Measurements from ENCODE around the gene UAP1.
A peak's percentile ranks its signal among the peaks of the same experiment; 100 is the strongest.

Gene UAP1

GRCh38 chr1:162578936-162579335, 17.4 kb downstream of the UAP1 start:
- H3K27ac ChIP-seq: no peak overlapping the region
- no peak for TF ChIP-seq ZFX (IDR thresholded peaks at IDR 0.05)
- TF ChIP-seq, protein P1, sequence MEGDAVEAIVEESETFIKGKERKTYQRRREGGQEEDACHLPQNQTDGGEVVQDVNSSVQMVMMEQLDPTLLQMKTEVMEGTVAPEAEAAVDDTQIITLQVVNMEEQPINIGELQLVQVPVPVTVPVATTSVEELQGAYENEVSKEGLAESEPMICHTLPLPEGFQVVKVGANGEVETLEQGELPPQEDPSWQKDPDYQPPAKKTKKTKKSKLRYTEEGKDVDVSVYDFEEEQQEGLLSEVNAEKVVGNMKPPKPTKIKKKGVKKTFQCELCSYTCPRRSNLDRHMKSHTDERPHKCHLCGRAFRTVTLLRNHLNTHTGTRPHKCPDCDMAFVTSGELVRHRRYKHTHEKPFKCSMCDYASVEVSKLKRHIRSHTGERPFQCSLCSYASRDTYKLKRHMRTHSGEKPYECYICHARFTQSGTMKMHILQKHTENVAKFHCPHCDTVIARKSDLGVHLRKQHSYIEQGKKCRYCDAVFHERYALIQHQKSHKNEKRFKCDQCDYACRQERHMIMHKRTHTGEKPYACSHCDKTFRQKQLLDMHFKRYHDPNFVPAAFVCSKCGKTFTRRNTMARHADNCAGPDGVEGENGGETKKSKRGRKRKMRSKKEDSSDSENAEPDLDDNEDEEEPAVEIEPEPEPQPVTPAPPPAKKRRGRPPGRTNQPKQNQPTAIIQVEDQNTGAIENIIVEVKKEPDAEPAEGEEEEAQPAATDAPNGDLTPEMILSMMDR (conservative IDR thresholded peaks at IDR 0.05): peak; percentile 5; the same call in 1 of the 2 replicates

DNA sequence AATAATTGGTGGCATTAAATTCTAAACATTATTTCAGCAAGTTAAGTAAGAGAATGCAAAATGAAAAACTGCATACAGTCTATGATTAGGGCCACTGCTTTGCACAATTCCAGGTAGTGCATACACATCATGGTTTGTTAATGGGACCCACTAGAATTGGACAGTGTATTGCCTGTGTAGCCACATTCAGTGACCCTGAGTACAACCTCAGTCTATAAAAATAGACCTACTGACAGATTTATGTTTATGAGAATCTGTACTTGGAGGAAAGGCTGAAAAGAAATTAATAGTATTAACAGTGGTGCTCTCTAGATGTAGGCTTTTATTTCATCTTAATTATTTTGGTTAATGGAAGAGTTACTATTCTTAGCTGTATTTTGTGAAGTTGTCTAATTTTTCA, 18.8 kb downstream of the UAP1 start:
- TF ChIP-seq ZFX (IDR thresholded peaks at IDR 0.05): no peak
- TF ChIP-seq, protein P1 (conservative IDR thresholded peaks at IDR 0.05): no peak

DNA sequence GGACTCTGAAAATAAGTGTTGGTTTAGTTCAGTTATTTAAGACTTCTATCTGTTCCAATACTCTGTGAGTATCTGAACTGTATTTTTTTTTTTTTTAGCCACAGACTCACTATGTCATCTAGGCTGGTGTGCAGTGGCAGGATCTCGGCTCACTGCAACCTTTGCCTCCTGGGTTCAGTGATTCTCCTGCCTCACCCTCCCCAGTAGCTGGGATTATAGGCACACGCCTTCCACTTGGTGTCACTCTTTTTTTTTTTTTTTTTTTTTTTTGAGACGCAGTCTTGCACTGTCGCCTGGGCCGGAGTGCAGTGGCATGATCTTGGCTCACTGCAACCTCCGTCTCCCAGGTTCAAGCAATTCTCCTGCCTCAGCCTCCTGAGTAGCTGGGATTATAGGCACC, 21.4 kb downstream of the UAP1 start:
- peak overlapping the region; percentile 9; the same call in 1 of the 2 replicates for H3K27ac ChIP-seq

More for the DNA sequence above, 18.8 kb downstream of the UAP1 start:
- peak overlapping the region; percentile 62; the same call in 1 of the 2 replicates for H3K27ac ChIP-seq

DNA sequence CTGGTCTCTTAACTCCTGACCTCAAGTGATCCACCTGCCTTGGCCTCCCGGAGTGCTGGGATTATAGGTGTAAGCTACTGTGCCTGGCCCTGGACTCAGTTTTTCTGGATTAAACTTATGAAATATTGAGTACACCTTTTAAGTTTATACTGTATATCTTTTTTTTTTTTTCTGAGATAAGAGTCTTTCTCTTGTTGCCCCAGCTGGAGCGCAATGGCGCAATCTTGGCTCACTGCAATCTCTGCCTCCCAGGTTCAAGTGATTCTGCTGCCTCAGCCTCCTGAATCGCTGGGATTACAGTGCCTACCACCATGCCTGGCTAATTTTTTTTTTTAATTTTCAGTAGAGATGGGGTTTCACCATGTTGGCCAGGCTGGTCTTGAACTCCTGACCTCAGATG, 23.6 kb downstream of the UAP1 start:
- H3K27ac ChIP-seq: peak overlapping the region; percentile 28

DNA sequence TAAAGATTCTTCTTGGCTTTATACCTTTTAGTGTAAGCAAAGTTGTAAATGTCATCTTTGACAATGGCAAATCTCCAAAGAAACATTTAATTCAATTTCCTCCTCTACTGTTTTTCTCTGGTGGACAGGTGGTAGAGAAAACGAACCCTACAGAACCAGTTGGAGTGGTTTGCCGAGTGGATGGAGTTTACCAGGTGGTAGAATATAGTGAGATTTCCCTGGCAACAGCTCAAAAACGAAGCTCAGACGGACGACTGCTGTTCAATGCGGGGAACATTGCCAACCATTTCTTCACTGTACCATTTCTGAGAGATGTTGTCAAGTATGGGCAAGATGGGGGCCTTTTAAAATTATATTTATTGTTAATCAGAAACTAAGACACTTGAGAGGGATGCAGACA, 25.8 kb downstream of the UAP1 start:
- no peak for TF ChIP-seq ZFX (IDR thresholded peaks at IDR 0.05)
- TF ChIP-seq, protein P1 (conservative IDR thresholded peaks at IDR 0.05): no peak
- no peak overlapping the region; the same call in 1 of the 2 replicates for H3K27ac ChIP-seq

DNA sequence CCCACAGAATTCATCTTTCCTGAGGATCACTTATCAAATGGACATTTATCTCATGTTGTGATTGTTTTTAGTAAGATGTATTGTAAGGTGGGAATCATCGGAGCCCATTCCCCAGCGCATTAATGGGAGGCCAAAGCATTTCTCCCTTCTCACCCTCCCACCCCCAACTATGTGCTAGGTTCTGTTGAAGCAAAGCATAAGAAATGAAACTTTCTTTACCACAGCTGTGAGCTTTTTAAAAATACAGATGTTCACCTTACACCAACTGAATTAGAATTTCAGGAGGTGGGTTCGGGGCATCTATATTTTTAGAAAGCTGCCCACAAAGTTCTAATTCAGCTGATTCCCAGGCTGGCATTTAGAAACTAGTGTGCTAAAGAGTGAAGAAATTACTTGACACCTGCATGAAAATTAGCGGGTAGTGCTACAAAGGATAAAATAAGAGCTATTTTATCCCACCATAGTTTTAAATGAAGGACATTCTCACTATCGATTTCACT, 26.3 kb downstream of the UAP1 start:
- no peak overlapping the region; the same call in 1 of the 2 replicates for H3K27ac ChIP-seq
- TF ChIP-seq, protein P1 (conservative IDR thresholded peaks at IDR 0.05): no peak
- TF ChIP-seq ZFX (IDR thresholded peaks at IDR 0.05): no peak

DNA sequence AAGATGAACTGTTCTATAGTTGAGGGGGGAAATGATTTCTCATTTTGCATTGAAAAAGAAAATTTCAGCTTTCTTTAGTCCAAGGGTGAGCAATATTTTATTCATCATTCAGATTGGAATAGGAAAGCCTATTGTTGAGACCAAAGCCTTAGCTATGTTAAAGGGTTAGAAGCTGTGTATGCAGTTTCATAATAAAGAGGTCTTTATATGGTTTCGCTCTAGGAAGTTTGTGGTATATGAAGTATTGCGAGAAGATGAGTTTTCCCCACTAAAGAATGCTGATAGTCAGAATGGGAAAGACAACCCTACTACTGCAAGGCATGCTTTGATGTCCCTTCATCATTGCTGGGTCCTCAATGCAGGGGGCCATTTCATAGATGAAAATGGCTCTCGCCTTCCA, 28.6 kb downstream of the UAP1 start:
- TF ChIP-seq, protein P1 (conservative IDR thresholded peaks at IDR 0.05): no peak
- TF ChIP-seq ZFX (IDR thresholded peaks at IDR 0.05): no peak
- H3K27ac ChIP-seq: no peak overlapping the region

GRCh38 chr1:162590686-162591085, 29.2 kb downstream of the UAP1 start:
- H3K27ac ChIP-seq: no peak overlapping the region
- no peak for TF ChIP-seq ZFX (IDR thresholded peaks at IDR 0.05)
- TF ChIP-seq, protein P1 (conservative IDR thresholded peaks at IDR 0.05): no peak
